Body of pancreas (tissue), 4 donors: Measurements from ENCODE around the gene PTP4A2. TPM values are rescaled to one million over a fixed set of nuclear protein-coding genes. Genes with fewer than 3 reads are reported as not detected.
A peak's percentile ranks its signal among the peaks of the same experiment; 100 is the strongest.

Experiments used
- ATAC-seq: fragments of 150-250 bp; one replicate; pipeline ENCODE4 v1.9.1; 2016
- DNase-seq, 4 donors: peaks; one replicate each; pipeline ENCODE4 v3.0.0-alpha.2; 2019
- H3K27ac ChIP-seq, 4 donors: fragments of 200-600 bp; sonication (generic); 1 replicate in 3 of 4; 2 replicates in 1 of 4; pipeline versions ENCODE4 v1.5.1 to v1.6.1; 2016 to 2019; ENCODE audit warnings: mild to moderate bottlenecking in 1 of 4, mixed read lengths in 1 of 4, moderate library complexity in 1 of 4
- H3K27me3 ChIP-seq, 2 donors: fragments of 200-600 bp; sonication (generic); one replicate each; pipeline ENCODE4 v1.6.0; 2016; ENCODE audit warnings: mild to moderate bottlenecking in 1 of 2
- H3K36me3 ChIP-seq, 2 donors: fragments of 200-600 bp; sonication (generic); replicated peaks in 1 of 2; 2 replicates each; pipeline ENCODE4 v1.5.1; 2016; ENCODE audit warnings: low read depth in 2 of 2; ENCODE audit not compliant: insufficient read depth in 1 of 2
- H3K4me1 ChIP-seq: fragments of 200-600 bp; sonication (generic); one replicate; pipeline ENCODE4 v1.6.0; 2016
- H3K4me3 ChIP-seq, 2 donors: fragments of 200-600 bp; sonication (generic); 1 replicate in 1 of 2; 2 replicates in 1 of 2; pipeline ENCODE4 v1.5.1; 2016 to 2019
- H3K9me3 ChIP-seq, 3 donors: fragments of 200-600 bp; sonication (generic); 1 replicate in 2 of 3; 2 replicates in 1 of 3; pipeline ENCODE4 v1.5.1; 2016
- CTCF ChIP-seq, 7 experiments: fragments of 450-650 bp in 4 of 7; fragments of 200-600 bp in 3 of 7; sonication (generic) in 3 of 7; IDR thresholded peaks; one replicate each; pipeline ENCODE4 v1.5.1; 2016 to 2019; ENCODE audit warnings: antibody characterized with exemption in 7 of 7
- POLR2A ChIP-seq, 3 donors: fragments of 450-650 bp; IDR thresholded peaks; one replicate each; pipeline ENCODE4 v1.6.1; 2016; ENCODE audit warnings: antibody characterized with exemption in 3 of 3, mild to moderate bottlenecking in 2 of 3
- WGBS, 2 donors: methylation state at CpG; one replicate each; pipeline ENCODE4 v1.1.5; 2017; 5-methylcytosine and 5-hydroxymethylcytosine counted together
- intact Hi-C: fragments of 100-400 bp; cut with DNase I; formaldehyde crosslinking; loops from one replicate; pipeline ENCODE4 v1.15.1; 2023
- total RNA-seq, 2 donors: library from RNA; depleted of rRNA; stranded (reverse); fragments of >200 nt; gene quantifications; one replicate each; pipeline ENCODE4 v1.1.0, GENCODE V29; 2016

Gene PTP4A2
- total RNA-seq, 2 donors from 2014 or later, result 79.6 to 103 TPM

GRCh38 chr1:31862071-31862470, 76.1 kb downstream of the PTP4A2 start:
- DNase-seq, result no peak
- Histone ChIP-seq H3K36me3 (no peaks in the 10 kb centered on the region), H3K4me3 (no peak overlapping the region), H3K9me3 (no peaks in the 10 kb centered on the region), H3K27me3 (no peaks in the 10 kb centered on the region), H3K27ac (no peak overlapping the region), H3K4me1 (no peaks in the 10 kb centered on the region)
- WGBS, 2 donors, result 87 to 92% methylated on average over 4 of the region's 4 CpGs
- no peak for ATAC-seq
- intact Hi-C loops, result no loop called here
- TF ChIP-seq CTCF (IDR thresholded peaks at IDR 0.05) (no peak), POLR2A (IDR thresholded peaks at IDR 0.05) (no peak)

- TF ChIP-seq CTCF (IDR thresholded peaks at IDR 0.05) (peak in 2 of 7 experiments; percentile 8 to 39), POLR2A (IDR thresholded peaks at IDR 0.05) (no peak)
- DNase-seq, result peak in 1 of 4 donors; percentile 28
- no peaks in the 10 kb centered on the region for H3K9me3 ChIP-seq
- no peaks in the 10 kb centered on the region for H3K4me1 ChIP-seq
- 66 to 82% methylated on average over 4 to 5 of the region's 5 CpGs for WGBS, 2 donors
- H3K27ac ChIP-seq, result no peak overlapping the region
- ATAC-seq, result no peak
- intact Hi-C loops, result no loop called here
- no peaks in the 10 kb centered on the region for H3K36me3 ChIP-seq
- H3K4me3 ChIP-seq, result no peak overlapping the region
- no peaks in the 10 kb centered on the region for H3K27me3 ChIP-seq
These were observed 76.8 kb downstream of the PTP4A2 start for GRCh38 chr1:31861346-31861745.

GRCh38 chr1:31860581-31860980, 77.6 kb downstream of the PTP4A2 start:
- TF ChIP-seq POLR2A (IDR thresholded peaks at IDR 0.05), result no peak
- TF ChIP-seq CTCF (IDR thresholded peaks at IDR 0.05), result no peak
- H3K4me3 ChIP-seq, result no peak overlapping the region
- intact Hi-C loops, result no loop called here
- H3K27me3 ChIP-seq, result no peaks in the 10 kb centered on the region
- no peaks in the 10 kb centered on the region for H3K9me3 ChIP-seq
- H3K4me1 ChIP-seq, result no peaks in the 10 kb centered on the region
- H3K27ac ChIP-seq, result no peak overlapping the region
- WGBS, 2 donors, result 88 to 95% methylated on average over 7 of the region's 7 CpGs
- H3K36me3 ChIP-seq, result no peaks in the 10 kb centered on the region
- no peak for ATAC-seq
- DNase-seq, result no peak

GRCh38 chr1:31859719-31860118, 78.4 kb downstream of the PTP4A2 start:
- no peaks in the 10 kb centered on the region for H3K4me1 ChIP-seq
- no peaks in the 10 kb centered on the region for H3K27me3 ChIP-seq
- intact Hi-C loops, result no loop called here
- no peak for TF ChIP-seq POLR2A (IDR thresholded peaks at IDR 0.05)
- TF ChIP-seq CTCF (IDR thresholded peaks at IDR 0.05), result no peak
- ATAC-seq, result no peak
- no peaks in the 10 kb centered on the region for H3K36me3 ChIP-seq
- no peak overlapping the region for H3K4me3 ChIP-seq
- WGBS, 2 donors, result 91 to 94% methylated on average over 2 of the region's 2 CpGs
- no peak overlapping the region for H3K27ac ChIP-seq
- DNase-seq, result no peak
- no peaks in the 10 kb centered on the region for H3K9me3 ChIP-seq

GRCh38 chr1:31859044-31859443, 79.1 kb downstream of the PTP4A2 start:
- Histone ChIP-seq H3K27ac (no peak overlapping the region), H3K4me1 (no peaks in the 10 kb centered on the region), H3K36me3 (no peaks in the 10 kb centered on the region), H3K4me3 (no peak overlapping the region), H3K9me3 (no peaks in the 10 kb centered on the region), H3K27me3 (no peaks in the 10 kb centered on the region)
- 89 to 91% methylated on average over 3 of the region's 3 CpGs for WGBS, 2 donors
- TF ChIP-seq CTCF (IDR thresholded peaks at IDR 0.05), result no peak
- no peak for TF ChIP-seq POLR2A (IDR thresholded peaks at IDR 0.05)
- ATAC-seq, result no peak
- intact Hi-C loops, result no loop called here
- DNase-seq, result no peak
